Stomach (tissue), 9 donors: ENCODE measurements around the gene PYHIN1. TPM values are rescaled to one million over a fixed set of nuclear protein-coding genes. Genes with fewer than 3 reads are reported as not detected.

Experiments used
- DNase-seq, 2 donors: peaks; one replicate each; pipeline versions ENCODE4 v3.0.0 to v3.0.0-alpha.2; 2013 to 2019
- H3K27ac ChIP-seq, 5 donors: fragments of 200-600 bp in 4 of 5; sonication (generic) in 4 of 5; one replicate each; pipeline ENCODE4 v1.5.1; 2013 to 2019; ENCODE audit warnings: mild to moderate bottlenecking in 1 of 5, moderate library complexity in 1 of 5
- H3K27me3 ChIP-seq, 3 donors: fragments of 200-600 bp; sonication (generic); one replicate each; pipeline ENCODE4 v1.5.1; 2017 to 2019; ENCODE audit warnings: mixed run types in 1 of 3
- H3K36me3 ChIP-seq, 4 donors: fragments of 200-600 bp; sonication (generic); 1 replicate in 3 of 4; 2 replicates in 1 of 4; pipeline ENCODE4 v1.5.1; 2016 to 2019
- H3K4me1 ChIP-seq, 4 donors: fragments of 200-600 bp; sonication (generic); one replicate each; pipeline ENCODE4 v1.5.1; 2016 to 2019
- H3K4me3 ChIP-seq, 4 donors: fragments of 200-600 bp; sonication (generic) in 3 of 4; one replicate each; pipeline ENCODE4 v1.5.1; 2016 to 2019; ENCODE audit warnings: mild to moderate bottlenecking in 1 of 4
- H3K9me3 ChIP-seq, 4 donors: fragments of 200-600 bp; sonication (generic); one replicate each; pipeline ENCODE4 v1.5.1; 2016 to 2019
- EP300 ChIP-seq: sonication (generic); formaldehyde crosslinking; IDR thresholded peaks from one replicate; pipeline ENCODE4 v1.6.1; 2017; ENCODE audit warnings: antibody characterized with exemption
- POLR2A ChIP-seq, 4 donors: fragments of 450-650 bp; IDR thresholded peaks; one replicate each; pipeline ENCODE4 v1.6.1; 2016; ENCODE audit warnings: antibody characterized with exemption in 4 of 4, control low read depth in 2 of 4, mild to moderate bottlenecking in 1 of 4, moderate library complexity in 1 of 4
- POLR2AphosphoS5 ChIP-seq, 3 donors: sonication (generic); formaldehyde crosslinking; IDR thresholded peaks; one replicate each; pipeline ENCODE4 v1.6.1; 2016; ENCODE audit warnings: antibody characterized with exemption in 3 of 3
- WGBS, 5 donors: extraction: QIAGEN DNeasy Blood & Tissue Kit in 3 of 5; methylation state at CpG; one replicate each; pipeline versions ENCODE4 v1.1.5 to v1.1.7; 2013 to 2018; 5-methylcytosine and 5-hydroxymethylcytosine counted together
- intact Hi-C: fragments of 100-400 bp; cut with DNase I; formaldehyde crosslinking; loops from one replicate; pipeline ENCODE4 v1.15.1; 2023; ENCODE audit warnings: low total_unique reads
- polyA plus RNA-seq, 3 donors: library from polyadenylated mRNA; stranded (reverse); fragments of 200-250 nt; gene quantifications; one replicate each; pipeline ENCODE4 v1.2.3, GENCODE V29; 2013
- total RNA-seq, 5 donors: library from RNA; depleted of rRNA; stranded (reverse); fragments of >200 nt; gene quantifications; one replicate each; pipeline versions ENCODE4 v1.1.0 to v1.2.3, GENCODE V29; 2014 to 2016
- TF ChIP-seq, protein P1 (sequence below), 7 experiments: fragments of 450-650 bp in 4 of 7; fragments of 200-600 bp in 3 of 7; sonication (generic) in 3 of 7; IDR thresholded peaks; one replicate each; pipeline ENCODE4 v1.5.1; 2016 to 2019; ENCODE audit warnings: antibody characterized with exemption in 7 of 7, control low read depth in 2 of 7, mild to moderate bottlenecking in 1 of 7
- donor health status: healthy with polysubstance abuse.
- donor health status: Bipolar disorder and iron deficiency.
- donor health status: healthy.

The PYHIN1 gene
- total and polyA plus RNA-seq, 8 donors: 0.25 to 79.9 (median 2.3) TPM; not detected in 1

- H3K27ac ChIP-seq: peak overlapping the region in 2 of 5 donors; percentile 88 to 91
These were observed 76.4 kb downstream of the PYHIN1 start for GRCh38 chr1:159007726-159008125.

GRCh38 chr1:159008744-159009188 lies 77.4 kb downstream of the PYHIN1 start:
- DNase-seq: peak in 1 of 2 donors; percentile 57
- intact Hi-C loops: no loop called here
- H3K27me3 ChIP-seq: no peaks in the 10 kb centered on the region
- no peaks in the 10 kb centered on the region for H3K36me3 ChIP-seq
- no peaks in the 10 kb centered on the region for H3K9me3 ChIP-seq
- H3K4me1 ChIP-seq: peaks cover 2 to 54% (median 15%) of the 10 kb centered on the region in 4 donors
- TF ChIP-seq POLR2A (IDR thresholded peaks at IDR 0.05) (no peak), EP300 (no peak), POLR2AphosphoS5 (IDR thresholded peaks at IDR 0.05) (no peak)
- TF ChIP-seq, protein P1, sequence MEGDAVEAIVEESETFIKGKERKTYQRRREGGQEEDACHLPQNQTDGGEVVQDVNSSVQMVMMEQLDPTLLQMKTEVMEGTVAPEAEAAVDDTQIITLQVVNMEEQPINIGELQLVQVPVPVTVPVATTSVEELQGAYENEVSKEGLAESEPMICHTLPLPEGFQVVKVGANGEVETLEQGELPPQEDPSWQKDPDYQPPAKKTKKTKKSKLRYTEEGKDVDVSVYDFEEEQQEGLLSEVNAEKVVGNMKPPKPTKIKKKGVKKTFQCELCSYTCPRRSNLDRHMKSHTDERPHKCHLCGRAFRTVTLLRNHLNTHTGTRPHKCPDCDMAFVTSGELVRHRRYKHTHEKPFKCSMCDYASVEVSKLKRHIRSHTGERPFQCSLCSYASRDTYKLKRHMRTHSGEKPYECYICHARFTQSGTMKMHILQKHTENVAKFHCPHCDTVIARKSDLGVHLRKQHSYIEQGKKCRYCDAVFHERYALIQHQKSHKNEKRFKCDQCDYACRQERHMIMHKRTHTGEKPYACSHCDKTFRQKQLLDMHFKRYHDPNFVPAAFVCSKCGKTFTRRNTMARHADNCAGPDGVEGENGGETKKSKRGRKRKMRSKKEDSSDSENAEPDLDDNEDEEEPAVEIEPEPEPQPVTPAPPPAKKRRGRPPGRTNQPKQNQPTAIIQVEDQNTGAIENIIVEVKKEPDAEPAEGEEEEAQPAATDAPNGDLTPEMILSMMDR (IDR thresholded peaks at IDR 0.05): no peak
- WGBS, 5 donors: 48 to 61% (median 56%) methylated on average over 4 of the region's 4 CpGs
- peak overlapping the region in 1 of 4 donors; percentile 53 for H3K4me3 ChIP-seq
- peak overlapping the region in 4 of 5 donors; percentile 76 to 91 (median 84) for H3K27ac ChIP-seq

More at GRCh38 chr1:159007726-159008125, 76.4 kb downstream of the PYHIN1 start:
- no peaks in the 10 kb centered on the region for H3K9me3 ChIP-seq
- no peaks in the 10 kb centered on the region for H3K27me3 ChIP-seq
- DNase-seq: no peak
- H3K4me1 ChIP-seq: peaks cover 0 to 47% (median 15%) of the 10 kb centered on the region in 4 donors
- intact Hi-C loops: no loop called here
- H3K36me3 ChIP-seq: no peaks in the 10 kb centered on the region
- no peak overlapping the region for H3K4me3 ChIP-seq
- no peak for TF ChIP-seq EP300
- TF ChIP-seq POLR2AphosphoS5 (IDR thresholded peaks at IDR 0.05): no peak
- TF ChIP-seq, protein P1 (IDR thresholded peaks at IDR 0.05): no peak
- TF ChIP-seq POLR2A (IDR thresholded peaks at IDR 0.05): no peak

- intact Hi-C loops: no loop called here
These were observed 77.9 kb downstream of the PYHIN1 start for GRCh38 chr1:159009287-159009686.

DNA sequence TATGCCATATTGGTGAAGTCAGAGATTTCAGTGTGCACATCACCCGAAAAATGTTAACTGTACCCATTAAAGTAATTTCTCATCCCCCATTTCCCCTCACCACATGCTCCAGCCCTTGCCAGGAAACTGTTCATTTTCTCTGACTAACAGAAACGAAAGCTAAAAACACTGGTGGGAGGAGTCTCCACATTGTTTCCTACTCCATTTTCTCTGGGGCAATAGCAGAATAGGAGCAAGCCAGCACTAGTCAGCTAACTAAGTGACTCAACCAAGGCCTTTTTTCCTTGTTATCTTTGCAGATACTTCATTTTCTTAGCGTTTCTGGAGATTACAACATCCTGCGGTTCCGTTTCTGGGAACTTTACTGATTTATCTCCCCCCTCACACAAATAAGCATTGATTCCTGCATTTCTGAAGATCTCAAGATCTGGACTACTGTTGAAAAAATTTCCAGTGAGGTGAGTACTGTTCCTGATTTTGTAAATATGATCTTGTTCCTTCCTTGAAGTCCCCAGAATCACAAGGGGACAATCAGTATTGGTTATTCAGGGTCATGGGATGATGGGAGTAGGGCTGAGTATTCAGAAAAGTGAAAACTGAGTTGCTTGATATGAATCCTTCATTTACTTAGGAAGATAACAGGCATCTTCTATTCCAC lies 78.5 kb downstream of the PYHIN1 start, which contains the start of gene IFI16:
IFI16 (plus strand) TSS at position 204 of the 658 bp plus-strand sequence. CDS start 4,774 bp downstream, outside the sequence.
- H3K36me3 ChIP-seq: peaks cover 0 to 2% (median under 1%) of the 10 kb centered on the region in 4 donors
- TF ChIP-seq, protein P1 (IDR thresholded peaks at IDR 0.05): no peak
- TF ChIP-seq POLR2A (IDR thresholded peaks at IDR 0.05) (peak in 1 of 4 donors; percentile 42), EP300 (no peak), POLR2AphosphoS5 (IDR thresholded peaks at IDR 0.05) (peak; percentile 71 to 89 (median 84))
- peak in 1 of 2 donors; percentile 91 for DNase-seq
- no peaks in the 10 kb centered on the region for H3K27me3 ChIP-seq
- H3K27ac ChIP-seq: peak within 1 kb of the TSS; percentile 61 to 91 (median 81)
- intact Hi-C loops: no loop called here
- H3K4me1 ChIP-seq: peaks cover 6 to 63% (median 18%) of the 10 kb centered on the region in 4 donors
- 9 to 15% (median 14%) methylated on average over 5 of the region's 5 CpGs for WGBS, 5 donors
- no peaks in the 10 kb centered on the region for H3K9me3 ChIP-seq
- H3K4me3 ChIP-seq: peak within 1 kb of the TSS; percentile 39 to 53 (median 46)

More at GRCh38 chr1:159009287-159009686, 77.9 kb downstream of the PYHIN1 start:
- peak overlapping the region; percentile 61 to 91 (median 81) for H3K27ac ChIP-seq
- H3K4me1 ChIP-seq: peaks cover 6 to 59% (median 17%) of the 10 kb centered on the region in 4 donors
- TF ChIP-seq EP300 (no peak), POLR2A (IDR thresholded peaks at IDR 0.05) (no peak), POLR2AphosphoS5 (IDR thresholded peaks at IDR 0.05) (no peak)
- TF ChIP-seq, protein P1 (IDR thresholded peaks at IDR 0.05): no peak
- WGBS, 5 donors: 55 to 66% (median 58%) methylated on average over 2 of the region's 2 CpGs
- no peaks in the 10 kb centered on the region for H3K9me3 ChIP-seq
- no peaks in the 10 kb centered on the region for H3K36me3 ChIP-seq
- DNase-seq: no peak
- no peaks in the 10 kb centered on the region for H3K27me3 ChIP-seq
- peak overlapping the region; percentile 39 to 53 (median 46) for H3K4me3 ChIP-seq
